SK-N-SH (cell line): ENCODE measurements around the gene ARF1. TPM values are rescaled to one million over a fixed set of nuclear protein-coding genes. Genes with fewer than 3 reads are reported as not detected.

Source experiments
- CTCF ChIA-PET: fragments of 300-600, 350-600 bp; formaldehyde crosslinking; extraction: SDS; loops from one replicate; lab custom pipeline; 2021; lab: Yijun Ruan, JAX
- POLR2A ChIA-PET: fragments of 350-600 bp; sonication (Branson Sonifier 250); formaldehyde crosslinking; extraction: SDS; loops from one replicate; lab custom pipeline; 2020; ENCODE audit warnings: antibody characterized with exemption, inconsistent platforms; lab: Yijun Ruan, JAX
- DNase-seq: peaks from one replicate; pipeline ENCODE4 v3.0.0; 2012
- H2AFZ ChIP-seq: fragments of 200-600 bp; sonication (generic); 2 replicates; pipeline ENCODE4 v1.8.1; 2016; ENCODE audit warnings: antibody characterized with exemption, mild to moderate bottlenecking, low read depth
- H3F3A ChIP-seq: fragments of 200-600 bp; sonication (generic); replicated peaks from 2 replicates; pipeline ENCODE3; 2016; ENCODE audit warnings: antibody characterized with exemption, mild to moderate bottlenecking; ENCODE audit not compliant: insufficient read depth
- H3K27ac ChIP-seq, 2 experiments: fragments of 200-500 bp in 1 of 2; fragments of 200-600 bp in 1 of 2; sonication (Bioruptor generic) in 1 of 2; sonication (generic), shearing (Covaris generic) in 1 of 2; 2 replicates each; pipeline versions ENCODE4 v1.5.1 to v1.6.1; 2014 to 2016; ENCODE audit warnings: low read depth in 2 of 2, inconsistent platforms in 1 of 2, low read length in 1 of 2, mild to moderate bottlenecking in 1 of 2, mixed read lengths in 1 of 2
- H3K27me3 ChIP-seq: fragments of 200-600 bp; sonication (generic), shearing (Covaris generic); 2 replicates; pipeline ENCODE4 v1.6.1; 2016; ENCODE audit warnings: mixed run types; ENCODE audit not compliant: insufficient read depth
- H3K36me3 ChIP-seq, 2 experiments: fragments of 200-500 bp in 1 of 2; fragments of 200-600 bp in 1 of 2; sonication (Bioruptor generic) in 1 of 2; sonication (generic) in 1 of 2; replicated peaks in 1 of 2; 2 replicates each; pipeline versions ENCODE3 to v1.5.1; 2014 to 2016; ENCODE audit warnings: low read length in 1 of 2, mild to moderate bottlenecking in 1 of 2; ENCODE audit not compliant: insufficient read depth in 2 of 2, control insufficient read depth in 1 of 2
- H3K4me1 ChIP-seq, 2 experiments: fragments of 200-500 bp in 1 of 2; fragments of 200-600 bp in 1 of 2; sonication (Bioruptor generic) in 1 of 2; sonication (generic), shearing (Covaris generic) in 1 of 2; 2 replicates each; pipeline versions ENCODE4 v1.5.1 to v1.6.1; 2014 to 2016; ENCODE audit warnings: low read depth in 1 of 2, low read length in 1 of 2, mixed run types in 1 of 2; ENCODE audit not compliant: insufficient read depth in 2 of 2, control insufficient read depth in 1 of 2
- H3K4me2 ChIP-seq: fragments of 200-600 bp; sonication (generic), shearing (Covaris generic); 2 replicates; pipeline ENCODE4 v1.6.1; 2017; ENCODE audit warnings: mixed run types
- H3K4me3 ChIP-seq, 2 experiments: fragments of 200-500 bp in 1 of 2; fragments of 200-600 bp in 1 of 2; sonication (Bioruptor generic) in 1 of 2; sonication (generic), shearing (Covaris generic) in 1 of 2; 2 replicates each; pipeline versions ENCODE4 v1.5.1 to v1.8.1; 2014 to 2016; ENCODE audit warnings: low read depth in 2 of 2, inconsistent platforms in 1 of 2, low read length in 1 of 2, mild to moderate bottlenecking in 1 of 2, mixed read lengths in 1 of 2, moderate library complexity in 1 of 2
- H3K79me2 ChIP-seq: fragments of 200-600 bp; sonication (generic); 2 replicates; pipeline ENCODE4 v1.8.1; 2017; ENCODE audit warnings: mild to moderate bottlenecking; ENCODE audit not compliant: insufficient read depth
- H3K9ac ChIP-seq: fragments of 200-600 bp; sonication (generic); 2 replicates; pipeline ENCODE4 v1.6.1; 2017; ENCODE audit warnings: mixed run types
- H3K9me2 ChIP-seq: fragments of 200-600 bp; sonication (generic); 2 replicates; pipeline ENCODE4 v1.6.1; 2017; ENCODE audit warnings: mixed run types
- H3K9me3 ChIP-seq: fragments of 200-600 bp; sonication (generic); 2 replicates; pipeline ENCODE4 v1.6.1; 2017; ENCODE audit warnings: mixed run types, mild to moderate bottlenecking, moderate library complexity
- H4K20me1 ChIP-seq: fragments of 200-600 bp; sonication (generic); 2 replicates; pipeline ENCODE4 v1.6.1; 2017; ENCODE audit warnings: mild to moderate bottlenecking, mixed run types; ENCODE audit not compliant: insufficient read depth
- ELF1 ChIP-seq: IDR thresholded peaks from 2 replicates; pipeline ENCODE4 v1.4.0; 2012
- FOXJ3 ChIP-seq: sonication (generic); formaldehyde crosslinking; IDR thresholded peaks from 2 replicates; pipeline ENCODE4 v1.5.1; 2020; ENCODE audit warnings: mild to moderate bottlenecking, missing genetic modification reagents
- GABPA ChIP-seq: IDR thresholded peaks from 2 replicates; pipeline ENCODE4 v1.4.0; 2012; ENCODE audit warnings: low read depth, mild to moderate bottlenecking
- IRF3 ChIP-seq: fragments of 150-350 bp; IDR thresholded peaks from 2 replicates; pipeline ENCODE4 v1.6.1; 2016; ENCODE audit warnings: mild to moderate bottlenecking, low read depth, low read length
- MEF2A ChIP-seq: IDR thresholded peaks from 2 replicates; pipeline ENCODE4 v1.4.0; 2012; ENCODE audit warnings: low read depth, borderline replicate concordance
- NFIC ChIP-seq: IDR thresholded peaks from 2 replicates; pipeline ENCODE4 v1.4.0; 2012; ENCODE audit warnings: borderline replicate concordance
- NRF1 ChIP-seq: IDR thresholded peaks from 2 replicates; pipeline ENCODE4 v1.6.1; 2012; ENCODE audit warnings: low read depth, mild to moderate bottlenecking, low read length
- RAD21 ChIP-seq: IDR thresholded peaks from 2 replicates; pipeline ENCODE4 v1.6.1; 2012; ENCODE audit warnings: mild to moderate bottlenecking, low read length
- RCOR1 ChIP-seq: fragments of 150-350 bp; IDR thresholded peaks from 2 replicates; pipeline ENCODE4 v1.6.1; 2017; ENCODE audit warnings: antibody characterized with exemption, low read length
- REST ChIP-seq: IDR thresholded peaks from 2 replicates; pipeline ENCODE4 v1.6.1; 2012; ENCODE audit warnings: mild to moderate bottlenecking, low read depth, low read length, moderate library complexity
- RXRA ChIP-seq: IDR thresholded peaks from 2 replicates; pipeline ENCODE4 v1.4.0; 2012; ENCODE audit warnings: low read depth, mild to moderate bottlenecking, borderline replicate concordance
- SIN3A ChIP-seq: IDR thresholded peaks from 2 replicates; pipeline ENCODE4 v1.6.1; 2012; ENCODE audit warnings: low read depth, mild to moderate bottlenecking, low read length, moderate library complexity, borderline replicate concordance
- TAF1 ChIP-seq: IDR thresholded peaks from 2 replicates; pipeline ENCODE4 v1.6.1; 2012; ENCODE audit warnings: low read depth, mild to moderate bottlenecking, low read length, moderate library complexity, borderline replicate concordance
- TCF12 ChIP-seq: IDR thresholded peaks from 2 replicates; pipeline ENCODE4 v1.4.0; 2012
- TEAD4 ChIP-seq: IDR thresholded peaks from 2 replicates; pipeline ENCODE4 v1.4.0; 2012; ENCODE audit warnings: mild to moderate bottlenecking, borderline replicate concordance; ENCODE audit not compliant: insufficient read depth
- USF1 ChIP-seq: IDR thresholded peaks from 2 replicates; pipeline ENCODE4 v1.4.0; 2012; ENCODE audit warnings: low read depth, borderline replicate concordance
- YY1 ChIP-seq: IDR thresholded peaks from 2 replicates; pipeline ENCODE4 v1.4.0; 2012; ENCODE audit warnings: low read depth, mild to moderate bottlenecking
- WGBS: methylation state at CpG from one replicate; pipeline ENCODE4 v1.1.6; 2017; ENCODE audit warnings: low lambda C conversion rate; 5-methylcytosine and 5-hydroxymethylcytosine counted together
- polyA plus RNA-seq, 3 experiments: library from polyadenylated mRNA; depleted of rRNA; stranded (reverse); fragments of >200 nt; gene quantifications; 2 replicates each; pipeline ENCODE4 v1.2.3, GENCODE V29; 2012
- TF ChIP-seq, protein P1 (sequence below): IDR thresholded peaks from 2 replicates; pipeline ENCODE4 v1.4.0; 2012; ENCODE audit warnings: low read depth

Gene ARF1
- polyA plus RNA-seq, 1 of the 3 experiments (the other 2 are of a cell fraction), result 713 TPM

DNA sequence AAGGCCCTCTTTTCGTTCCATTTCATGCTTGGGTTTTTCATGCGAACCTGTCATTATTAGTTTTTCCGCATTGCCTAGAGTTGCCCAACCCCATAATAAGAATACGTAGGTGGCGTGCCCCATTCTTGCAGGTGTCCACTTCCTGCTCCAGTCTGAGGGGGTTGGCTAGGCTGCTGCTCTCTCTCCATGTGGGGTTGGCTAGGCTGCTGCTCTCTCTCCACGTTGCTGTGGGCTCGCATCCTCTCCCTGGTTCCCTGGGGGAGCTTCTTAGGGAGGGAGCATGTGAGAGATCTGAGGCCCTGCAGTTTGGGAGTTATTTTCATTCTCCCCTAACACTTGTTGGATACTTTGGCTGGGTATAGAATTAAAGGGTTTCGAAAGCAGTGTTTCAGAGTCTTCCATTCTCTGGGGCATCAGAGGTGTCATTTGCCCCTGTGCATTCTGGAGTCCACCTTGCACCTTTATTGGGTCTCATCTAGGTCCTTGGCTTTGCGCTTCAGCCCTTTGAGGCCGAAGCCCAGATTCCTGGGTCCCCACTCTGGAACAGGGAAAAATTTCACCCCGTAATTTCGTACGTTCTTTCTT is 12.0 kb downstream of the ARF1 start:
- CTCF ChIA-PET, result interaction anchor here (0.6 kb wide), 1 partner anchor 106 kb away, joined by 3 read pairs; no protein-coding TSS in a partner anchor
- Histone ChIP-seq H3K79me2 (peaks cover 100% of the 10 kb centered on the region), H3K36me3 (peaks cover 46 to 55% of the 10 kb centered on the region in 2 experiments), H3K27me3 (no peaks in the 10 kb centered on the region), H3K9me2 (no peaks in the 10 kb centered on the region), H4K20me1 (peaks cover 100% of the 10 kb centered on the region), H3F3A (peaks cover 10% of the 10 kb centered on the region), H3K9me3 (no peaks in the 10 kb centered on the region), H3K9ac (no peak overlapping the region), H2AFZ (no peak overlapping the region), H3K27ac (no peak overlapping the region), H3K4me1 (no peaks in the 10 kb centered on the region; a peak in 2 of 4 replicates), H3K4me2 (no peak overlapping the region), H3K4me3 (no peak overlapping the region)
- POLR2A ChIA-PET, result interaction anchor here (0.6 kb wide), 1 partner anchor 13 kb away, joined by 4 read pairs; no protein-coding TSS in a partner anchor
- TF ChIP-seq TEAD4, result no peak
- DNase-seq, result peak; percentile 10
- WGBS, result 92% methylated on average over 13 of the region's 13 CpGs

DNA sequence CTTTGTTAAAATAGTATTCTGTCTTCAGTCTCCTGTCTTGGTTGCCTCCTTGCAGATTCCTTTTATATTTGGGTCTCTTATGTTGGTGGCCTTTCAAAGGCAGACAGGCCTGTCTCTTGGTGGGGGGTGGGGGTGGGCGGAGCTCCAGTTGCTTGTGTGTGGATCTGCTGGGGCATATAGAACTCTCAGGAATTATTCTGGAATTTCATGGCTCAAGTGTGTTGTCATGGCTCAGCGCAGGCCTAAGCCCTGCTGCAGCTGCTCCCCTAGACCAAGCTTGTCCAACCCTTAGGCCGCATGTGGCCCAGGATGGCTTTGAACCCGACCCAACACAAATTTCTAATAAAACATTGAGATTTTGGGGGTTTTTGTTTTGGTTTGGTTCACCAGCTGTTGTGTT is 12.7 kb downstream of the ARF1 start:
- Histone ChIP-seq H3K9me3 (no peaks in the 10 kb centered on the region), H3K79me2 (peaks cover 100% of the 10 kb centered on the region), H3K27me3 (no peaks in the 10 kb centered on the region), H4K20me1 (peaks cover 100% of the 10 kb centered on the region), H3F3A (peaks cover 16% of the 10 kb centered on the region), H3K4me1 (no peaks in the 10 kb centered on the region; a peak in 2 of 4 replicates), H3K36me3 (peaks cover 52 to 57% of the 10 kb centered on the region in 2 experiments), H3K4me3 (no peak overlapping the region), H3K27ac (no peak overlapping the region), H3K9me2 (no peaks in the 10 kb centered on the region), H3K9ac (no peak overlapping the region), H2AFZ (no peak overlapping the region), H3K4me2 (no peak overlapping the region)
- no peak for TF ChIP-seq TCF12
- TF ChIP-seq FOXJ3 (CRISPR knock-in tag), result no peak
- TF ChIP-seq TEAD4, result no peak
- TF ChIP-seq SIN3A, result no peak
- TF ChIP-seq RAD21, result no peak
- TF ChIP-seq REST, result no peak
- no peak for TF ChIP-seq ELF1
- TF ChIP-seq YY1, result no peak
- no peak for TF ChIP-seq IRF3
- no peak for TF ChIP-seq TAF1
- no peak for TF ChIP-seq RXRA
- TF ChIP-seq NRF1, result no peak
- TF ChIP-seq NFIC, result no peak
- no peak for TF ChIP-seq GABPA
- TF ChIP-seq USF1, result no peak
- TF ChIP-seq, protein P1, sequence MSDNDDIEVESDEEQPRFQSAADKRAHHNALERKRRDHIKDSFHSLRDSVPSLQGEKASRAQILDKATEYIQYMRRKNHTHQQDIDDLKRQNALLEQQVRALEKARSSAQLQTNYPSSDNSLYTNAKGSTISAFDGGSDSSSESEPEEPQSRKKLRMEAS, result no peak
- TF ChIP-seq MEF2A, result no peak
- TF ChIP-seq RCOR1, result no peak
- POLR2A ChIA-PET, result interaction anchor here (0.6 kb wide), 1 partner anchor 12 kb away, joined by 4 read pairs; no protein-coding TSS in a partner anchor
- CTCF ChIA-PET, result no interaction called here
- 72% methylated on average over 4 of the region's 4 CpGs for WGBS
- peak; percentile 8 for DNase-seq
